ENCODE measurements around the gene TMCC1. TPM values are rescaled to one million over a fixed set of nuclear protein-coding genes. Genes with fewer than 3 reads are reported as not detected.

The TMCC1 gene
- total and polyA plus RNA-seq, 7 experiments from 2014 or later: 2.6 to 39.4 (median 35.5) TPM

GRCh38 chr3:129824926-129825541 lies 68.5 kb downstream of the TMCC1 start:
- POLR2A ChIA-PET: interaction anchor here (0.7 kb wide), 1 partner anchor 68 kb away, joined by 3 read pairs; no protein-coding TSS in a partner anchor
- no peak overlapping the region for H3K27ac Mint-ChIP-seq
- H3K27ac ChIP-seq (ENCODE audit: low read depth, low read length): no peak overlapping the region
- ATAC-seq (peak; percentile 53), DNase-seq (peak in 8 of 9 donors; percentile 20 to 52 (median 40))
- no peaks in the 10 kb centered on the region for H3K27me3 ChIP-seq (ENCODE audit: control insufficient read depth in 2 of 2, insufficient read depth in 2 of 2, low read length in 2 of 2)
- no peak overlapping the region for H3K4me3 Mint-ChIP-seq
- intact Hi-C loops (cut with micrococcal nuclease): loop anchor here (1.0 to 5.0 kb wide), 6 partner anchors 109 to 443 kb away; no protein-coding TSS in a partner anchor
- H3K4me1 ChIP-seq (ENCODE audit: control insufficient read depth in 2 of 2, insufficient read depth in 2 of 2, low read length in 2 of 2): peaks cover 0 to 7% of the 10 kb centered on the region in 2 donors
- H3K9me3 ChIP-seq (ENCODE audit: control insufficient read depth in 2 of 3, low read length in 3 of 3): no peaks in the 10 kb centered on the region
- CTCF ChIA-PET: interaction anchor here (1.0 to 2.0 kb wide), 5 partner anchors 26 to 335 kb away, joined by 3 to 15 read pairs (median 4); no protein-coding TSS in a partner anchor
- H3K4me3 ChIP-seq (ENCODE audit: low read length): no peak overlapping the region
- H3K36me3 Mint-ChIP-seq: peaks cover 0 to 23% (median 17%) of the 10 kb centered on the region in 5 donors
- no peaks in the 10 kb centered on the region for H3K36me3 ChIP-seq (ENCODE audit: control insufficient read depth in 2 of 3, insufficient read depth in 3 of 3, low read length in 3 of 3)
- H3K27me3 Mint-ChIP-seq: no peaks in the 10 kb centered on the region
- H3K4me1 Mint-ChIP-seq: peaks cover 12 to 26% (median 23%) of the 10 kb centered on the region in 7 donors
- H3K9me3 Mint-ChIP-seq: no peaks in the 10 kb centered on the region

DNA sequence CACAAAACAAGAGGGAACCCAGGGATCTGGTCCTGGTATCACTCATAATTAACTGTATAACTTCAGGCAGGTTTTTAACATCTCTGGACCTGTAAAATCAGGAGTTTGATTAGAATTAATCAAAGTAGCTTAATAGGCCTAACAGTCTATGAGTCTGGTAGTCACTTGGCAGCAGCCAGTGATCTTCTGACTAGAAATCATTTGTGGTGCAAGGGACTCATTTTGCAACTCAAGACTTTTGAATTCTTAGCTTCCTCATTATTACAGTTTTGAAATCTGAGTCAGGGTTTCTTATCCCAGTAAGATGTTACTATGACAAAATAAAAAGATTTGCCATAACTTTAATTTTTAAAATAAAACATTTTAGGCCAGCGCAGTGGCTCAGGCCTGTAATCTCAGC lies 70.8 kb downstream of the TMCC1 start:
- Mint-ChIP-seq H3K27ac (no peak overlapping the region), H3K27me3 (no peaks in the 10 kb centered on the region), H3K4me1 (peaks cover 6 to 15% (median 11%) of the 10 kb centered on the region in 7 donors), H3K9me3 (peaks cover 0 to 2% (median 0%) of the 10 kb centered on the region in 11 donors), H3K4me3 (no peak overlapping the region), H3K36me3 (peaks cover 0 to 23% (median 19%) of the 10 kb centered on the region in 5 donors)
- no peaks in the 10 kb centered on the region for H3K9me3 ChIP-seq (ENCODE audit: control insufficient read depth in 2 of 3, low read length in 3 of 3)
- no peaks in the 10 kb centered on the region for H3K36me3 ChIP-seq (ENCODE audit: control insufficient read depth in 2 of 3, insufficient read depth in 3 of 3, low read length in 3 of 3)
- no peak overlapping the region for H3K27ac ChIP-seq (ENCODE audit: low read depth, low read length)
- ChIA-PET CTCF (interaction anchor here (0.5 kb wide), 1 partner anchor 9 kb away, joined by 5 read pairs; no protein-coding TSS in a partner anchor), POLR2A (no interaction called here)
- DNase-seq (no peak), ATAC-seq (peak; percentile 60)
- H3K27me3 ChIP-seq (ENCODE audit: control insufficient read depth in 2 of 2, insufficient read depth in 2 of 2, low read length in 2 of 2): no peaks in the 10 kb centered on the region
- H3K4me1 ChIP-seq (ENCODE audit: control insufficient read depth in 2 of 2, insufficient read depth in 2 of 2, low read length in 2 of 2): peaks cover 0 to 2% of the 10 kb centered on the region in 2 donors
- intact Hi-C loops (cut with micrococcal nuclease): no loop called here
- H3K4me3 ChIP-seq (ENCODE audit: low read length): no peak overlapping the region

- H3K9me3 Mint-ChIP-seq: peaks cover 0 to 2% (median 0%) of the 10 kb centered on the region in 11 donors
- intact Hi-C loops (cut with micrococcal nuclease): no loop called here
- no peaks in the 10 kb centered on the region for H3K27me3 Mint-ChIP-seq
- H3K4me3 ChIP-seq (ENCODE audit: low read length): no peak overlapping the region
- H3K27ac ChIP-seq (ENCODE audit: low read depth, low read length): no peak overlapping the region
- H3K27me3 ChIP-seq (ENCODE audit: control insufficient read depth in 2 of 2, insufficient read depth in 2 of 2, low read length in 2 of 2): no peaks in the 10 kb centered on the region
- H3K4me3 Mint-ChIP-seq: no peak overlapping the region
- POLR2A ChIA-PET: no interaction called here
- H3K36me3 Mint-ChIP-seq: peaks cover 0 to 19% (median 16%) of the 10 kb centered on the region in 5 donors
- CTCF ChIA-PET: no interaction called here
- no peaks in the 10 kb centered on the region for H3K9me3 ChIP-seq (ENCODE audit: control insufficient read depth in 2 of 3, low read length in 3 of 3)
- H3K4me1 ChIP-seq (ENCODE audit: control insufficient read depth in 2 of 2, insufficient read depth in 2 of 2, low read length in 2 of 2): no peaks in the 10 kb centered on the region
- H3K27ac Mint-ChIP-seq: no peak overlapping the region
- no peaks in the 10 kb centered on the region for H3K36me3 ChIP-seq (ENCODE audit: control insufficient read depth in 2 of 3, insufficient read depth in 3 of 3, low read length in 3 of 3)
- ATAC-seq (peak; percentile 38), DNase-seq (no peak)
- H3K4me1 Mint-ChIP-seq: peaks cover 2 to 10% (median 6%) of the 10 kb centered on the region in 7 donors
Observed at GRCh38 chr3:129822241-129822640, 71.3 kb downstream of the TMCC1 start.

GRCh38 chr3:129820587-129820986 lies 72.9 kb downstream of the TMCC1 start:
- H3K27ac Mint-ChIP-seq: no peak overlapping the region
- intact Hi-C loops (cut with micrococcal nuclease): no loop called here
- DNase-seq (no peak), ATAC-seq (no peak)
- POLR2A ChIA-PET: no interaction called here
- peaks cover 3 to 30% (median 23%) of the 10 kb centered on the region in 5 donors for H3K36me3 Mint-ChIP-seq
- no peaks in the 10 kb centered on the region for H3K9me3 ChIP-seq (ENCODE audit: control insufficient read depth in 2 of 3, low read length in 3 of 3)
- H3K27me3 ChIP-seq (ENCODE audit: control insufficient read depth in 2 of 2, insufficient read depth in 2 of 2, low read length in 2 of 2): no peaks in the 10 kb centered on the region
- peaks cover 0 to 4% (median 1%) of the 10 kb centered on the region in 11 donors for H3K9me3 Mint-ChIP-seq
- H3K4me3 ChIP-seq (ENCODE audit: low read length): no peak overlapping the region
- peaks cover 0 to 10% (median 6%) of the 10 kb centered on the region in 7 donors for H3K4me1 Mint-ChIP-seq
- CTCF ChIA-PET: interaction anchor here (0.7 kb wide), 1 partner anchor 271 kb away, joined by 4 read pairs; no protein-coding TSS in a partner anchor
- H3K36me3 ChIP-seq (ENCODE audit: control insufficient read depth in 2 of 3, insufficient read depth in 3 of 3, low read length in 3 of 3): no peaks in the 10 kb centered on the region
- no peak overlapping the region for H3K27ac ChIP-seq (ENCODE audit: low read depth, low read length)
- no peaks in the 10 kb centered on the region for H3K27me3 Mint-ChIP-seq
- H3K4me3 Mint-ChIP-seq: no peak overlapping the region
- no peaks in the 10 kb centered on the region for H3K4me1 ChIP-seq (ENCODE audit: control insufficient read depth in 2 of 2, insufficient read depth in 2 of 2, low read length in 2 of 2)

- Histone ChIP-seq H3K4me1 (ENCODE audit: control insufficient read depth in 2 of 2, insufficient read depth in 2 of 2, low read length in 2 of 2) (no peaks in the 10 kb centered on the region), H3K4me3 (ENCODE audit: low read length) (no peak overlapping the region), H3K36me3 (ENCODE audit: control insufficient read depth in 2 of 3, insufficient read depth in 3 of 3, low read length in 3 of 3) (no peaks in the 10 kb centered on the region), H3K27me3 (ENCODE audit: control insufficient read depth in 2 of 2, insufficient read depth in 2 of 2, low read length in 2 of 2) (no peaks in the 10 kb centered on the region), H3K9me3 (ENCODE audit: control insufficient read depth in 2 of 3, low read length in 3 of 3) (no peaks in the 10 kb centered on the region), H3K27ac (ENCODE audit: low read depth, low read length) (no peak overlapping the region)
- no peak for ATAC-seq
- ChIA-PET POLR2A (no interaction called here), CTCF (no interaction called here)
- intact Hi-C loops (cut with micrococcal nuclease): no loop called here
- H3K4me1 Mint-ChIP-seq: peaks cover 3 to 42% (median 27%) of the 10 kb centered on the region in 7 donors
- no peak overlapping the region for H3K4me3 Mint-ChIP-seq
- H3K36me3 Mint-ChIP-seq: peaks cover 8 to 41% (median 30%) of the 10 kb centered on the region in 5 donors
- H3K27me3 Mint-ChIP-seq: no peaks in the 10 kb centered on the region
- no peak for DNase-seq
- peaks cover 0 to 9% (median 4%) of the 10 kb centered on the region in 11 donors for H3K9me3 Mint-ChIP-seq
- no peak overlapping the region for H3K27ac Mint-ChIP-seq
Observed at GRCh38 chr3:129812589-129812988, 80.9 kb downstream of the TMCC1 start.

- H3K27ac Mint-ChIP-seq: no peak overlapping the region
- POLR2A ChIA-PET: no interaction called here
- H3K36me3 Mint-ChIP-seq: peaks cover 0 to 32% (median 11%) of the 10 kb centered on the region in 5 donors
- no peaks in the 10 kb centered on the region for H3K27me3 Mint-ChIP-seq
- CTCF ChIA-PET: interaction anchor here (1.0 kb wide), 1 partner anchor 80 kb away, joined by 3 read pairs; no protein-coding TSS in a partner anchor
- Histone ChIP-seq H3K4me3 (ENCODE audit: low read length) (no peak overlapping the region), H3K27me3 (ENCODE audit: control insufficient read depth in 2 of 2, insufficient read depth in 2 of 2, low read length in 2 of 2) (no peaks in the 10 kb centered on the region), H3K4me1 (ENCODE audit: control insufficient read depth in 2 of 2, insufficient read depth in 2 of 2, low read length in 2 of 2) (no peaks in the 10 kb centered on the region), H3K27ac (ENCODE audit: low read depth, low read length) (no peak overlapping the region), H3K9me3 (ENCODE audit: control insufficient read depth in 2 of 3, low read length in 3 of 3) (no peaks in the 10 kb centered on the region), H3K36me3 (ENCODE audit: control insufficient read depth in 2 of 3, insufficient read depth in 3 of 3, low read length in 3 of 3) (no peaks in the 10 kb centered on the region)
- H3K9me3 Mint-ChIP-seq: peaks cover 0 to 2% (median 0%) of the 10 kb centered on the region in 11 donors
- no peak for DNase-seq
- H3K4me1 Mint-ChIP-seq: peaks cover 0 to 48% (median 39%) of the 10 kb centered on the region in 7 donors
- H3K4me3 Mint-ChIP-seq: no peak overlapping the region
- intact Hi-C loops (cut with micrococcal nuclease): no loop called here
- ATAC-seq: no peak
Observed at GRCh38 chr3:129809297-129809696, 84.2 kb downstream of the TMCC1 start.

Data from naive thymus-derived CD4-positive, alpha-beta T cell (primary cell).